T-helper 1 cell treated with Interleukin-12 subunit alpha and Interleukin-12 subunit beta and Interleukin-4 antibody, amounts not matched to agents 30 ng/mL and 1 ng/mL, for 36 hours (primary cell): ENCODE data around the gene HYPK. TPM values are rescaled to one million over a fixed set of nuclear protein-coding genes. Genes with fewer than 3 reads are reported as not detected.
"Not testable (repeated sequence)": the region's sequence is repeated elsewhere in the genome, so short reads cannot be mapped to it uniquely, and the experiment has no call there.

Experiments used
- intact Hi-C: fragments of 100-400 bp; cut with micrococcal nuclease; formaldehyde crosslinking; loops from one replicate; pipeline ENCODE4 v1.15.1; 2024
- total RNA-seq: library from RNA; stranded (reverse); gene quantifications from 2 replicates; pipeline ENCODE4 v1.2.3, GENCODE V29; 2022

Gene HYPK
- total RNA-seq, 1 donor from 2014 or later, result 19.4 TPM

DNA sequence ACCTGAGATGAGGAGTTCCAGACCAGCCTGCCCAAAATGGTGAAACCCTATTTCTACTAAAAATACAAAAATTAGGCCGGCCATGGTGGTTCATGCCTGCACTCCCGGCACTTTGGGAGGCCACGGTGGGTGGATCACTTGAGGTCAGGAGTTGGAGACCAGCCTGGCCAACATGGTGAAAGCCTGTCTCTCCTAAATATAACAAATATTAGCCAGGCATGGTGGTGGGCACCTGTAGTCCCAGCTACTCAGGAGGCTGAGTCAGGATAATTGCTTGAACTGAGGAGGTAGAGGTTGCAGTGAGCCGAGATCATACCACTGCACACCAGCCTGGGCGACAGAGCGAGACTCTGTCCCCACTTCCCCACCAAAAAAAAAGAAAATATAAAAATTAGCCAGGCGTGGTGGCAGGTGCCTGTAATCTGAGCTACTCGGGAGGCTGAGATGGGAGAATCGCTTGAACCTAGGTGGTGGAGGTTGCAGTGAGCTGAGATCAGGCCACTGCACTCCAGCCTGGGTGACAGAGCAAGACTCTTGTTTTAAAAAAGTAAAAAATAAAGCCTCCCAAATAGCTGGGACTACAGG, 30.4 kb downstream of the HYPK start:
- intact Hi-C loops, result not testable (repeated sequence)

DNA sequence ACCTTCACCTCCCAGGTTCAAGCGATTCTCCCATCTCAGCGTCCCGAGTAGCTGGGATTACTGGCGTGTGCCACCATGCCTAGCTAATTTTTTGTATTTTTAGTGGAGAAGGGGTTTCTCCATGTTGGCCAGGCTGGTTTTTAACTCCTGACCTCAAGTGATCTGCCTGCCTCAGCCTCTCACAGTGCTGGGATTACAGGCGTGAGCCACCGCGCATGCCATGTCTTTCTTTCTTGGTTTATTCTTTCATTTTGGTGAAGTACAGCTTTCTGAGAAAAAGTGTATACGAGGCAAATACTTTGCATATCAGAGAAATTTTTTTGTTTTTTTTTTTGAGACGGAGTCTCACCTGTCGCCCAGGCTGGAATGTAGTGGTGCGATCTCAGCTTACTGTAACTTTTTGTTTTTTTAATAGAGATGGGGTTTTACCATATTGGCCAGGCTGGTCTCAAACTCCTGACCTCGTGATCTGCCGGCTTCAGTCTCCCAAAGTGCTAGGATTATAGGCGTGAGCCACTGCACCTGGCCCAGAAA, 31.2 kb downstream of the HYPK start:
- intact Hi-C loops, result not testable (repeated sequence)

DNA sequence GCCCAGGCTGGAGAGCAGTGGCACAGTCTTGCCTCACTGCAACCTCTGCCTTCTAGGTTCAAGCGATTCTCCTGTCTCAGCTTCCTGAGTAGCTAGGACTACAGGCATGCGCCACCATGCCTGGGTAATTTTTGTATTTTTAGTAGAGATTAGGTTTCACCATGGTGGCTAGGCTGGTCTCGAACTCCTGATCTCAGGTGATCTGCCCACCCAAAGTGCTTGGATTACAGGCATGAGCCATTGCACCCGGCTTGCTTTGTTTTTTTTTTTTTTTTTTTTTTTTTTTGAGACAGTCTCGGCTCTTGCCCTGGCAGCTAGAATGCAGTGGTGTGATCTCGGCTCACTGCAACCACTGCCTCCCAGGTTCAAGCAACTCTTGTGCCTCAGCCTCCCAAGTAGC, 32.1 kb downstream of the HYPK start:
- intact Hi-C loops, result not testable (repeated sequence)

DNA sequence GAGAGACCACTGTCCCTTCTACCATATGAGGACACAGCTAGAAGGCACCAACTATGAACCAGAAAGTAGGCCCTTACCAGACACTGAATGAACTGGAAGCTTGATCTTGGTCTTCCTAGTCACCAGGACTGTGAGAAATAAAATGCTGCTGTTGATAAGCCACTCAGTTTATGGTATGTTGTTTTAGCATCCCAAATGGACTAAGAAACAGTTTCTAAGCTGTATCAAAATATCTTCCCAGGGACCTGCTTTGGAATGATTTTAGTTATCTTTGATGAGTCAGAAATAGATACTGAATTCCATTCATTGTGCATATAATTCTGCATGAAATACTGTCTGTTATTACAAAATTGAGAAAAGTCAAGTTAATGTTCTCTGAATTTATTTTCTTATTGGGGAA, 45.0 kb downstream of the HYPK start:
- intact Hi-C loops, result no loop called here

DNA sequence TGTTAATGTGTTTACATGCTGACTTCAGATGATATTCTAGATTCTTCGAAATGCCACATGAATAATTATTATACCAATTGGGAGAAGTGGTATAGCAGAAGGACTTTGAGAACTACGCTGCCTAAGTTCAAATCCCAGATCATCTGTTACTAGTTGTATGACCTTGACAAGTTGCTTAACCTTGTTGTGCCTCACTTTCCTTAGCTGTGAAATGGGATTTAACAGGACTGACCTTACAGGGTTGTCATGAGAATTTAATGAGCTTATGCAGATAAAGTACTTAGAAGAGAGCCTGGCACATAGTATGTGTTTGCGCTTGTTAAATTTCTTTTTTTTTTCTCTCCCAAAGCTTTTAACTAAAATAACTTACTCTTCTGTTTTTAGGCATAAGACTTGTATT, 50.9 kb downstream of the HYPK start:
- intact Hi-C loops, result no loop called here

DNA sequence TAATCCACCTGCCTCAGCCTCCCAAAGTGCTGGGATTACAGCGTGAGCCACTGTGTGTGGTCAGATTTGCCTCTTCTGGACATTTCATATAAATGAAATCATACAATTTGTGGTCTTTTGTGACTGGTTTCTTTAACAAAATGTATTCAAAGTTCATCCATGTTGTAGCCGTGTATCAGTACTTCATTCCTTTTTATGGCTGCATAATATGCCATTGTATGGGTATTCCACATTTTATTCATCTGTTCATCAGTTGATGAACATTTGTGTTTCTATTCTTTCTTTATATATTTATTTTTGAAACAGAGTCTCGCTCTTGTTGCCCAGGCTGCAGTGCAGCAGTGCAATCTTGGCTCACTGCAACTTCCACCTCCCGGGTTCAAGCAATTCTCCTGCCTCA, 52.2 kb downstream of the HYPK start:
- intact Hi-C loops, result no loop called here

Other genes starting within 250 kb of the HYPK start
- gene PPIP5K1, start 210.4 kb upstream of the HYPK start, total RNA-seq, result 45.8 and 50.2 TPM in 2 replicates
- gene CKMT1B, start 206.6 kb upstream of the HYPK start, total RNA-seq, result 0.20 and 0.32 TPM in 2 replicates
- 0.44 and 0.46 TPM in 2 replicates for gene STRC, start 181.8 kb upstream of the HYPK start, total RNA-seq
- 7.6 and 9.8 TPM in 2 replicates for gene CATSPER2, start 151.8 kb upstream of the HYPK start, total RNA-seq
- not detected in 2 replicates for gene CKMT1A, start 106.7 kb upstream of the HYPK start, total RNA-seq
- gene PDIA3, start 54.2 kb upstream of the HYPK start, total RNA-seq, result 386 and 411 TPM in 2 replicates
- gene ELL3, start 23.6 kb upstream of the HYPK start, total RNA-seq, result 0.34 and 1.6 TPM in 2 replicates
- 681 and 682 TPM in 2 replicates for gene SERF2, start 8.3 kb upstream of the HYPK start, total RNA-seq
- 0.17 and 0.41 TPM in 2 replicates for gene SERINC4, start 379 bp upstream of the HYPK start, total RNA-seq
- 36.5 and 37.3 TPM in 2 replicates for gene MFAP1, start 24.1 kb downstream of the HYPK start, total RNA-seq
- 61.4 and 62.9 TPM in 2 replicates for gene WDR76, start 26.4 kb downstream of the HYPK start, total RNA-seq